HG03045 (cell line): ENCODE data around the gene MOB1B.
"Not testable (repeated sequence)": the region's sequence is repeated elsewhere in the genome, so short reads cannot be mapped to it uniquely, and the experiment has no call there.

Source experiments
- ATAC-seq: cut with Tn5 transposase; IDR thresholded peaks from one replicate; pipeline ENCODE4 v1.9.1; 2021; ENCODE audit warnings: mild to moderate bottlenecking, moderate library complexity; ENCODE audit not compliant: unreplicated experiment

Gene MOB1B

DNA sequence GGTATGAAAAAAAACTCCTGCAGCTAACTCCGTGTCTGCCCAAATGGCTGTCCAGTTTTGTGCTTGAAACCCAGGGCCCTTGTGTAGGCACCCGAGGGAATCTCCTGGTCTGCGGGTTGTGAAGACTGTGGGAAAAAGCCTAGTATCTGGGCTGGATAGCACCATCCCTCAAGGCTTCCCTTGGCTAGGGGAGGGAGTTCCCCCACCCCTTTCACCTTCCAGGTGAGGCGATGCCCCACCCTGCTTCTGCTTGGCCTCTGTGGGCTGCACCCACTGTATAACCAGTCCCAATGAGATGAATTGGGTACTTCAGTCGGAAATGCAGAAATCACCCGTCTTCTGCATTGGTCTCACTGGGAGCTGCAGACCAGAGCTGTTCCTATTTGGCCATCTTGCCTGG lies 102.9 kb downstream of the MOB1B start:
- not testable (repeated sequence) for ATAC-seq

DNA sequence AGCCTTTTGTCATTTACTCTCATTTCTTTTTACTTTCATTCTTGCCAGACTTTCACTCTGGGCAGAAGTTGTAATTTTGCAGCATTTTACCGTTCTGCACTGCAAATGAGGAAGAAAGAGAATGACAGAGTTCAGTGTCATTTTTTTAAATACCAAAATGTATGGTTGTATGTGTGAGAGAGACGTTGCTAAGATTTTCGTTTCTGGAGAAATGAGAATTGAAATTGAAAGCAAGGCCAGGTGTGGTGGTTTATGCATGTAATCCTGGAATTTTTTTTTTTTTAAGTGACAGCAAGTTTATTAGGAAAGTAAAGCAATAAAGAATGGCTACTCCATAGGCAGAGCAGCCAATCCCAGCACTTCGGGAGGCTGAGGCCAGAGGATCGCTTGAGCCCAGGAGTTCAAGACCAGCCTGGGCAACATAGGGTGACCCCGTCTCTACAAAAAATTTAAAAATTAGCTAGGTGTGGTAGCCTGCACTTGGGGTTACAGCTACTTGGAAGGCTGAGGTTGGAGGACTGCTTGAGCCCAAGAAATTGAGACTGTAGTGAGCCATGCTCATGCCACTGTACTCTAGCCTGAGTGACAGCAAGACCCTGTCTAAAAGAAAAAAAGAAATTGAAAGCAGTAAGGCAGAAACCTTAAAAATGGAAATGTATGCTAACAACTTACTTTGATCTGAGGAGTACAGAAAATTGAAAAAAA lies 104.2 kb downstream of the MOB1B start:
- peak; percentile 81 for ATAC-seq

GRCh38 chr4:71008196-71008595 lies 106.0 kb downstream of the MOB1B start:
- no peak for ATAC-seq

GRCh38 chr4:71009086-71009485 lies 106.9 kb downstream of the MOB1B start:
- no peak for ATAC-seq

DNA sequence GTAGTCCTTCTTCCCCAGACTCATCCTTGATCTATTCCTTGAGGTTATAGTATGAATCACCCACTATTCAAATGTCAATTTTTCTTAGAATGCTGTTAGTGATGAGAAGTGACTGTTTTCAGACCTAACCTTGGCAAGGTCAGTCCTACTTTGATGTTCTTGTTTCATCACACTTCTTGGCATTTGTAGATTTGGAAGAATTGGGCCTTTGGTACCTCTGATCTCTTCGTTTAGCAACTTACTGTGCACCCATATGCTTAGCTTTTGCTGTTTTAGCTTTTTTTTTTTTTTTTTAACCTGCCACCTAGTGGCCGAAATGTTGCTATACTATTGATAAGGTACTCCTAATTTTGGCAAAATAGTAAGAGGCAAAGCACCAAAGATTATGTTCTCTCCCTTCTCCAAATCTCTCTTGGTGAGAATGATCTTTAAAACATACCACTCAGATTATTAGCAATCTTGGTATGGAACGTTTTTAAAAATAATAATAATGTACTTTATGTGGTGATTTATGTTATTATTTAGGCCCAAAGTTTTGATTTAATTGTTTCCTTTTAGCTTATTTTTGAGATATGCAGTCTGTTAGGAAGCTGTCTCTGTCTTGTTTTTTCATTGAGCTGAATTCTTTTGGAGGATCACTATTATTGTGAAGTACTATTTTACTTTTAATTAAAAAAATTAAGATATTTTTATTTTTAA lies 107.9 kb downstream of the MOB1B start:
- ATAC-seq, result peak; percentile 33

DNA sequence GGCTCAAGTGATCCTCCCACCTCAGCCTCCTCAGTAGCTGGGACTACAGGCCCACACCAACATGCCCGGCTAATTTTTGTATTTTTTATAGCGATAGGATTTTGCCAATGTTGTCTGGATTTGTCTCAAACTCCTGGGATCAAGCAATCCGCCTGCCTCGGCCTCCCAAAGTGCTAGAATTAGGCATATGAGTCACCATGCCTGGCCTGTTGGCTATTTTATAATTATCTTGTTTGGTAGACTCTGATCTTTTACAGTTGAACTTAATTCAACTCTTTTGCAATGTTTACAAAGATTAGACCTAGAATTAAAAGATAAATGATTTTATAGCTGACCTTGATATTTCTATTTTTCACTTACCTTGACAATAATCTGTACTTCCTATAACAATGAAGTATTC lies 109.3 kb downstream of the MOB1B start:
- no peak for ATAC-seq

- not testable (repeated sequence) for ATAC-seq
Observed at GRCh38 chr4:71017391-71017790, 115.2 kb downstream of the MOB1B start.

DNA sequence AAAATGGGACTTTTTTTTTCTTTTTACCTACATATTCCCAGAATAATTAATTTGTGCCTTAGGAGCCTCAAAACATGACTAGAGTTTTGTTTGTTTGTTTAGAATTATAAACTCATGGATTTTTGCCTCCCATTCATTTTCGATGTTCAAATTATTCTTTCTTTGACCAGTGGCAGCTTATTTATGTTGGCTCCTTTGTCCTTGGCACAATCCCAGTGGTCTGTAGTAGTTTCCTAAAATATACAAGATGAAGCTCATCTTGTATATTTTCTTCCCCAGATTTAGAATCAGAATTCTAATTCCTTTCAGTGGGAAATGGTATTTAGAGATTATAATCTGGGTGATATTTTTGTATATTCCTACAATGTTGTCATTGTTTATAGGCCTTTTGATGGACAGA lies 118.4 kb downstream of the MOB1B start:
- ATAC-seq, result no peak

DNA sequence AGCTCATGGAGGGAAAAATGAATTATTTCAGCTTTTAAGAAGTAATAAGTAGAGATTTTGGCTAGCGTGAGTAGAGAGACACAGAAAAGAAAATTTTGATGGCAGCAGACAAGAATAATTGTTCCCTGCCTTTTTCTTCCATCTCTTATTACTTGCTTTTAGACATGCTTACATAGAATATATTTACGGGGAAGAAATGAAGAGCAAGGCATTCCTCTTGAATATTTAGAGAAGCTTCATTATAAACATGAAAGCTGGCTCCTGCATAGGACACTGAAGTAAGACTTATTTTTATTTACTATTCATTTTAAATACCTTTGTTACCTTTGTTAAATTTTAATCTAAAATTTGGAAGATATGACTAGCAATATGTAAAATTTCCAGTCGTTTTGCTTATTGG lies 123.5 kb downstream of the MOB1B start:
- ATAC-seq, result no peak

- ATAC-seq, result no peak
Observed at GRCh38 chr4:71026086-71026485, 123.9 kb downstream of the MOB1B start.

DNA sequence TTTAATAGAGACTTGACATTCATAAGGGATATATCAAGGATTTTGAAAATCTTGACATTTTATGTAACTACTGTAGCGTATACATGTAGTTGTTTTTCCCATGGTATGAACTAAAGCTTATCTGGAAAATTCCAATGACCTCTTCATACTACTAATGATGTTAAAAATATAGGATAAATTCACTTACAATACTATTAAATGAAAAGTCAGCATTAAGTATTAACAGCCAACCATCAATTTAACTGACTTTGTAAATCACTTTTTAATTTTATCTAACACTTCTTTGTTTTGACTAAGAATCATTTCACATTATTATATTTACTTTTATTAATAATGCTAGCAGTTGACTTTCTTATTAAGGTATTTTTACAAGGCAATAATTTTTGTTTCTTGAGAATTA lies 125.4 kb downstream of the MOB1B start:
- no peak for ATAC-seq

DNA sequence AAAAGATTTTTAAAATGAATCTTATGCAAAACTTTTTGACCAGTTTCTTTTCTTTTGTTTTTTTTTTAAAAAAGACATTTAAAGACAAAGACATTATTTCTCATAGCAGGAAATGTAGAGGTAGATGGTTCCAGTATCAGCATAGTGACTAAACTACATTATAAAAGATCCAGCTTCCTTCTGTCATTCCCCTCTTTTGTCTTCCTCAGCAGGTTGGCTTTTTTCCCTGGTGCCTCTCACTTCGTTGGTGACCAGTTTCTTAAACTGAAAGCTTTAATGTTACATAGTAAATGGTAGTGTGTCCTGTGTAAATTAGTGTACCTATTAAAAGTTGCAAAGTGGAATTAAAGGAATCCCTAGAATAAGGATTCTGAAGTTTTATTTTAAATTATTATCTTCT lies 127.3 kb downstream of the MOB1B start:
- ATAC-seq, result no peak

DNA sequence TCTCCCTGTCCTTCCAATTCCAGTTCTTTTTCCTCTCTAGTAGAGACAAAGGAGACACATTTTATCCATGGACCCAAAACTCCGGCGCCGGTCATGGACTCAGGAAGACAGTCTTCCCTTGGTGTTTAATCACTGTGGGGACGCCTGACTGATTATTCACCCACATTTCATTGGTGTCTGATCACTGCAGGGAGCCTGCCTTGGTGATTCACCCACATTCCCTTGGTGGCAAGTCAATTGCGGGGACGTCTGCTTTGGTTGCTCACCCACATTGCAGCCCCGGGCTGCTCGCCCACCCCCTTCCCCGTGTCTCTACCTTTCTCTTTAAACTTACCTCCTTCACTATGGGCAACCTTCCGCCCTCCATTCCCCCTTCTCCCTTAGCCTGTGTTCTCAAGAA lies 129.9 kb downstream of the MOB1B start:
- ATAC-seq, result not testable (repeated sequence)
